HG02973 (cell line): ENCODE data around the gene MTG2.

Experiments used
- ATAC-seq: cut with Tn5 transposase; IDR thresholded peaks from one replicate; pipeline ENCODE4 v1.9.1; 2021; ENCODE audit warnings: moderate library complexity; ENCODE audit not compliant: unreplicated experiment

The MTG2 gene

GRCh38 chr20:62203378-62204030 lies 20.7 kb downstream of the MTG2 start:
- no peak for ATAC-seq

DNA sequence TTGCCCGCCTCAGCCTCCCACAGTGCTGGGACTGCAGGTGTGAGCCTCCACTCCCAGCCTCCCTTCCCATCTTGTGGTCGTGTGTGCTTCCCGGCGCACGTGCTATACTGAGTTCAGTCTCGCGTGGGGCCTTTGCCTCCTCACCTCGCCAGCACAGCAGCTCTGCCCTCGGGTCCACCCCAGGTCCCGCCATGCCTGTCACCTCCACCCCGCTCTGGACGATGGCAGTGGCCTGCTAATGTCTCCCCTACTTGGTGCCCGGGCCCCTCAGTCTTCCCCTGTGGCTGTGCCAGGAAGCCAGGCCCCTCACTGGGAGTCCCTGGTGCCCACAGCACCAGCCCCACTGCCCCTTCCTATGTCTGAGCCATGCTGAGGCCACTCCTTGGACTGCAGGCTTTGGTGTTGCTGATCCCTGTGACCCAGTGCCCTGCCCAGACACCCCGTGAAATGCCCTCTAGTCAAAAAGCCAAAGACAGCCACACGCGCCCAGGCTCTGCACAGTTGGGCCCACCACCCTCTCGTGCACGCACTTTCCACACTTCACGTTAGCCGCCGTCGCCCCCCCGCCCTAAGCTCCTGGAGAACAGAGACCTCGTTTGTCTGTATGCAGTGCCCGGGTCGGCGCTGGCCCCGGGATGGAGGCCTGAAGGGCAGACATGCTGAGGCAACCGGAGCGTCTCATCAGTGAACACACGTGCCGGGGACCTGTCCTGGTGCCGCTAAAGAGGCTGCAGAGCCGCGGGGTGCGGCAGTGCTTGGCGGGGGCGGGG lies 23.0 kb downstream of the MTG2 start:
- ATAC-seq: no peak

- ATAC-seq: no peak
Observed at GRCh38 chr20:62206388-62206775, 23.6 kb downstream of the MTG2 start.

DNA sequence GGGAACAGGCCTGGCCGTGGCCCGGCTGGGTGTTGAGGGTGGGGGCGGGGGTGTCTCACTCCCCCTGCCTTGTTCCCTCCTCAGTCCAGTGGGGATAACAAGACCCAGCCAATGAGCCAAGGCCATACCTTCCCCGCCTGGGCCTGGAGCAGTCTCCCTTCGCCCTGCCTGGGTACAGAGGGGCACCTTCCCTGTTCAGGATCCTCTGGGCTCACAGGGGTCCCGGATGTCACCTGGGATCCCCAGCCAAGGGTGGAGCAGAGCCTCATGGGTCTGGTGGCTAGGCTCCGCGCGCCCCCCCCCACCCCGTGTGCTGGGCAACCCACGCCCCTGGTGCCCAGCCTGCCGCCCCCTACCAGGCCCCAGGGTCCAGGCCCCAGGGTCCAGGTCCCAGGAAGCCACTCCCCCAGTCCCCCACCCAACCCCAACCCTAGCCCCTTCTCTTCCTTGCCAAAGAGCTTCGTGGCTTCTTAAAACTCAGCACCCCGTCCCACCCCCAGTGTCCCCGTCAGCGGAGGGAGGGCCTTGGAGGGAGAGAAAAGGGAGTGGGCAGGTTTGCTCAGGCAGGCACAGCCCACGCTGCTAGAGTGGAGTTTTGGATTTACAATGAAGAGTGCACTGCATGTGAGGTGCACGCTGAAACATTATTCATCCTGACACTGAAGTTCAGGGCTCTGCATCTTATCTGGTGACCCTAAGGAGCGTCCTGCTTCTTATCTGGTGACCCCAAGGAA lies 25.4 kb downstream of the MTG2 start:
- ATAC-seq: no peak

- ATAC-seq: no peak
Observed at GRCh38 chr20:62208795-62209755, 26.2 kb downstream of the MTG2 start.

DNA sequence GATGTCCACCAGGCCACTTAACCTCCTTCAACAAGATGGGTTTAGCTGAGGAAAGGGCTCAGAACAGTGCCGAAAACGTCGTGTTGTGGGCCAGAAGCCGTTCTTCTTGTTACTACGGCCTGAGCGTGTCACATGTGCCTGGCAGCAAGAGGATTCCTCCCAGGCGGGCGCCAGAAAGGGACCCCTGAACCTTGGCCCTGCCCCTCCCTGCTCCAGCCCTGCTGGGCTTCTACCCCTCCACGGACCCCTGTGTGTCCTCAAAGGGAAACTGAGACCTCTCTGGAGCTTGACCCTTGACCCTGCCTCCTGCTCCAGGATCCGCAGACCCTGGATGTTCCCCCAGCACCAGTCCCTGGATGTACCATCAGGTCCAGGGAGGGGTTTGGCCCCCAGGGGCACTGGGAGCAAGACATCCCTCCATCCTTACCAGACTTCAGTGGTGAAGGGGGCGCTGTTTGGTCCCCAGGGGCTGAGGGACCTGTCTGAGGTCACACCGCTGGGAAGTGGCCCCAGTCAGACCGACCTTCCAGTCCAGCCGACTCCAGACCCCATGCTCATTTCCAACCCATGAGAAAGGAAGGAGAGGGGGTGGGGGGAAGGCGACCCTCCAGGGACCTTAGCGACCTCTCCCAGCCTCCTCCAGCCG lies 27.1 kb downstream of the MTG2 start:
- ATAC-seq: no peak

- ATAC-seq: no peak
Observed at GRCh38 chr20:62210496-62210855, 27.6 kb downstream of the MTG2 start.

DNA sequence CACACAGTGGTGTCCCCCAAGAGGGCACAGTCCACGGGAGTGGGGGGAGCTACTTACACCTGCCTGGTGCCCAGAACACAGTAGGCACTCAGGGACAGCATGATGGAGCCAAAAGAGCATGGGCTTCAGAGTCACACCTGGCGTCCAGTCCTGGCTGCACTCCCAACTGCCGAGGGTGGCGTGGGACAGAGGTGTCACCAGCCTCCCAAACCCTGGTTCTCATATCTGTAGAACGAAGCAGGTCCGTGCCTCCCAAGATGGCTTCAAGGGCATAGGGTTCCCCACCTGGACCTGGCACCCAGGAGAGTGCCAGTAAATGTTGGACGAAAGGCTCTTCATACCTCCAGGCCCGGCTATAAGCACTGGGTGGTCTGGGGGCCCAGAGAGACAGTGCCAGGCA lies 28.4 kb downstream of the MTG2 start:
- no peak for ATAC-seq

DNA sequence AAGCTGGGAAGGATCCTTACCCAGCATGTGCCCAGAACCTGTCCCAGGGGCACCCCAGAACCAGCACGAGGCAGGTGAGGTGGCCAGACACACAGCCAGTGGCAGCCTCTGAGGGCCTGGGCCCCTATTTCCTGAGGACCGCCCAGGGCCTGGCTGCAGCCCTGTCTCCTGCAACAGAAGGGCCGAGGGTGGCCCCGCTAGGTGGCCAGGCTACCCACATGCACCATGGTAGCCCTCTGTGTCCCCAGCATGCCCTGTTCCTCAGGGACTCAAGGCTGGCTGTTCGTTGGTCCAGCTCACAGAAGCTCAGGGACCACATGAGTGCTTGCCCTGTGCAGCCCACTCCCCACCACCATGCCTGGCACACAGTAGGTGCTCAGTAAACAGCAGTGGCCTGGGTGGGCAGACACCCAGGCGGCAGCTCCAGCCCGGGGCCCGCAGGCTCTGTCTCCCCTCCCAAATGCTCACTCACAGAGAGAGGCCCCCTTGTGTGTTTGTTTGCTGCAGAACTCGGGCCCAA lies 29.0 kb downstream of the MTG2 start:
- no peak for ATAC-seq

GRCh38 chr20:62212299-62212698 lies 29.5 kb downstream of the MTG2 start:
- no peak for ATAC-seq

GRCh38 chr20:62214067-62214466 lies 31.2 kb downstream of the MTG2 start:
- ATAC-seq: no peak

DNA sequence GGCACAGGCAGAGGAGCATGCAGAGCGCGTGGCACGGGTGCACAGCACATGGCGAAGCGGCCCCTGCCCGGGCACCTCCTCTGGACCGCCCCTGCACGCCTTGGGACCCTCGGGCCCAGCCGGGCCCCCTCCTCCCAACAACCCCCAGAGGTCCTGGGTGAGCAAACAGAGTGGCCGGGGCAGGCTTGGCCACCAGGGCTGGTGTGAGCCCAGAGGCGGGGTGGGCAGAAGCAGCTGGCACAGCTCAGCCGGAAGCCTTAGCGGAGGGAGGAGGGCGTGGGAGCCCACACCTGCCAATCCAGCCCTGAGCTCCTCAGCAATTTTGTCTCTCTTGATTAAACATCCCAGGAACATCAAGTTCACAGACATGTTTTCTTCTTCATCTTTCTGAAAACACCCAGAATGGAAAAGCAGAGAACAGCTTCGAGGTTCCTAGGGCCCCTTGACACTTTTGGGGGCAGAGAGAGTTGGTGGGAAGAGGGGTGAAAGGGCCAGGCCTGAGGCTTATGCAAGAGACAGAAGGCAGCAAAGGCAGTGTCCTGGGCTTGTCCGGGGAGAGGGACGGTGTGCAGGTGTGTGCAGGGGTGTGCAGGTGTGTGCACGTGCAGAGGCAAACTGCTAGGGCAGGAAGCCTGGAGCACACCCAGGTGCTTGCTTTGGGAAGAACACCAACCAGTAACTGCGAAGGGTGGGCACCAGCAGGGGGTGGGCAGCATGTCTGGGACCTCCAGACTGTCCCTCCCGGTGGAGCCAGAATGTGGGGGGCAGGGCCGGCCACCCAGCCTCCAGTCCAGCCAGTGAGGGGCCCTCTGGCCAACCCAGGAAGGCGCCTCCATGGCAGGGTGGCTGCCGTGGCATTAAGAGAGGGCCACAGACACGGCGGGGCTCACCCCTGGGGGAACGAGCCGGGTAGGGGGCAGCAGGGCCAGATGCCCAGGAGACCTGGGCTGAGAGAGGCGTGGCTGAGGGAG lies 32.5 kb downstream of the MTG2 start:
- no peak for ATAC-seq

- ATAC-seq: no peak
Observed at GRCh38 chr20:62215991-62216635, 33.3 kb downstream of the MTG2 start.

GRCh38 chr20:62216636-62217566 lies 34.1 kb downstream of the MTG2 start:
- no peak for ATAC-seq

GRCh38 chr20:62217913-62218773 lies 35.3 kb downstream of the MTG2 start:
- no peak for ATAC-seq
